Neural progenitor cell (in vitro differentiated cells): ENCODE data around the gene PCNP.

Experiments
- CTCF ChIP-seq: fragments of 200-600 bp; sonication (generic); IDR thresholded peaks from 2 replicates; pipeline ENCODE4 v1.5.1; 2017; ENCODE audit warnings: antibody characterized with exemption, mild to moderate bottlenecking
- EZH2phosphoT487 ChIP-seq: fragments of 200-600 bp; sonication (generic); IDR thresholded peaks from 2 replicates; pipeline ENCODE4 v1.6.1; 2017; ENCODE audit warnings: antibody characterized with exemption

- TF ChIP-seq CTCF, result no peak
- TF ChIP-seq EZH2phosphoT487, result no peak
Measured at GRCh38 chr3:101642441-101642840, 68.5 kb downstream of the PCNP start.
